ENCODE results near the gene ARFGEF2. TPM values are rescaled to one million over a fixed set of nuclear protein-coding genes. Genes with fewer than 3 reads are reported as not detected.

ARFGEF2 gene
- total RNA-seq, 4 donors from 2014 or later = 33.6 to 45.2 (median 39.3) TPM

DNA sequence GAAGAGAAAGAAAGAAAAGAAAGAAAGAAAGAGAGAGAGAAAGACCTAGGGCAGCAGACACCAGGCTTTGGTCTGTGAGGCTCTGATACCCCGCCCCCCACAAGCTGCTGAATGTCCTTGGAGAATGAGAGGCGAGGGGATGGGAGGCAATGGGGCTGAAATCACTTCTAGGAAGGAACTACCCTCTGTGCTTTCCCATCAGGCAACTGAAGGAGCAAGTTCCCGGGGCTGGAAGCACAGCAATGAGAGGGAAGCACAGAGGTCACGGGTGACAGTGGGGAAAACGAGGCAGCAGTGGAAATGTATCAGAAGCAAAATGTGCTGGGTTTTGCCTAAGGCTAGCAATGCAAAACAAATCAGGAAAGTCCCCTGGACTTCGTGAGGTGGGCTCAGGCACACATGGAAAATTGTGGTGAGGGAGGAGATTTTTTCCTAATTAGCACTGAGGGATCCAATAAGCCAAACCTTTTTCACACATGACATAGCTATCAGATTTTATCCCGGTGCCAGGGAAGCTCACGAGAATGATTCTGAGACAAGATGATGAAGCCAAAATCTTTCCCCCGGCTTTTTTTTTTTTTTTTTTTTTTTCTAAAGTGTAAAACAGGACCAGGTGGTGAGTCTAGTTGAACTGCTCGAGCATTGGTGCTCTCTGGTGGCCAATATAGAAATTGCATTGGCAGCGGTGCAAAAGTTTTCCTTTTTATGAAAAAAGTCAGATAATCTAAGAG is 16.8 kb upstream of the ARFGEF2 start:
- WGBS = 16% methylated on average over 11 of the region's 11 CpGs
- DNase-seq (ENCODE audit: extremely low spot score) = peak; percentile 93
- Histone ChIP-seq H3K36me3 (no peaks in the 10 kb centered on the region), H3K27me3 (peaks cover 0 to 8% (median 0%) of the 10 kb centered on the region in 4 donors), H3K27ac (replicated peaks in 1 of 4) (no peak overlapping the region), H3K4me3 (no peak overlapping the region), H3K9me3 (peaks cover 0 to 4% (median 0%) of the 10 kb centered on the region in 4 donors), H3K4me1 (peaks cover 3 to 11% (median 6%) of the 10 kb centered on the region in 4 donors)
- intact Hi-C loops (cut with DNase I) = loop anchor here (1.0 kb wide), 1 partner anchor 247 kb away; no protein-coding TSS in a partner anchor
- peak; percentile 86 to 92 (median 91) for TF ChIP-seq CTCF (IDR thresholded peaks at IDR 0.05)
- TF ChIP-seq EP300 (IDR thresholded peaks at IDR 0.05) = no peak
- no peak for TF ChIP-seq POLR2AphosphoS5 (IDR thresholded peaks at IDR 0.05)
- TF ChIP-seq POLR2A (IDR thresholded peaks at IDR 0.05; ENCODE audit: low read depth) = no peak

- TF ChIP-seq POLR2AphosphoS5 (IDR thresholded peaks at IDR 0.05) (no peak), POLR2A (IDR thresholded peaks at IDR 0.05; ENCODE audit: low read depth) (no peak), EP300 (IDR thresholded peaks at IDR 0.05) (no peak), CTCF (IDR thresholded peaks at IDR 0.05) (no peak)
- peaks cover 0 to 8% (median 0%) of the 10 kb centered on the region in 4 donors for H3K27me3 ChIP-seq
- no peaks in the 10 kb centered on the region for H3K36me3 ChIP-seq
- H3K9me3 ChIP-seq = peaks cover 0 to 4% (median 0%) of the 10 kb centered on the region in 4 donors
- no peak overlapping the region for H3K27ac ChIP-seq (replicated peaks in 1 of 4)
- intact Hi-C loops (cut with DNase I) = no loop called here
- no peak overlapping the region for H3K4me3 ChIP-seq
- WGBS = 55% methylated on average over 5 of the region's 5 CpGs
- no peak for DNase-seq (ENCODE audit: extremely low spot score)
- H3K4me1 ChIP-seq = peaks cover 3 to 11% (median 6%) of the 10 kb centered on the region in 4 donors
These were observed 16.2 kb upstream of the ARFGEF2 start for GRCh38 chr20:48905297-48905647.

DNA sequence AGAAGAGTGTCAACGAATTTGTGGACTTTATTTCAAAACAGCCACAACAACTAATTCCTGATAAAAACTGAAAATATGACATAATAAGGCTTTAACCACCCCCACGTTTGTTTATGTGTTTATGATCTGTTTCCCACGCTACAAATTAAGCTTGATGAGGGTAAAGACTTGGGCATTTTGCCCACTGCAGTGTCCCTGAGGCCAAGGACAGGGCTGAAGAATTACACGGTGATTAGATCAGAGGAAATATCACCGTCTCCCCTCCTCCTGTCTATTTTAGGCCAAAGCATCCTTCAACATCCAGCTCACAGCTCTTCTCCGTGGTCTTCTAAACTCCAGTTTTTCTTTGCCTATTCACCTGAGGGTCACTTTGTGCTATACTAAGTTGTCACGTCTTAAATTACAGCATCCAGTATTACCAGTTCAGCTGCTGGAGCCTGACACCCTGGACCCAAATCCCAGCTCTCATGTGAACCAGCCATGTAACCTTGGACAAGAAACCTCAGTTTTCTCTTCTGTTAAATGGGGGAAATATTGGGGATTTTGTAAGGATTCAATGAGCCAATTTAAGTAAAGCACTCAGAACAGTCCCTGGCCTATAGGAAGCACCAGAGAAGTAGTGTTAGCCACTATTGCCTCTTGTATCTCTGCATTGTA is 15.2 kb upstream of the ARFGEF2 start:
- intact Hi-C loops (cut with DNase I) = no loop called here
- TF ChIP-seq POLR2AphosphoS5 (IDR thresholded peaks at IDR 0.05) = no peak
- TF ChIP-seq POLR2A (IDR thresholded peaks at IDR 0.05; ENCODE audit: low read depth) = no peak
- no peak for TF ChIP-seq CTCF (IDR thresholded peaks at IDR 0.05)
- TF ChIP-seq EP300 (IDR thresholded peaks at IDR 0.05) = no peak
- H3K4me3 ChIP-seq = no peak overlapping the region
- H3K27me3 ChIP-seq = peaks cover 0 to 8% (median 0%) of the 10 kb centered on the region in 4 donors
- H3K4me1 ChIP-seq = peaks cover 3 to 11% (median 6%) of the 10 kb centered on the region in 4 donors
- H3K27ac ChIP-seq (replicated peaks in 1 of 4) = no peak overlapping the region
- H3K9me3 ChIP-seq = peaks cover 0 to 4% (median 0%) of the 10 kb centered on the region in 4 donors
- 56% methylated on average over 7 of the region's 7 CpGs for WGBS
- H3K36me3 ChIP-seq = no peaks in the 10 kb centered on the region
- no peak for DNase-seq (ENCODE audit: extremely low spot score)

- 48% methylated on average over 2 of the region's 2 CpGs for WGBS
- intact Hi-C loops (cut with DNase I) = no loop called here
These were observed 12.7 kb upstream of the ARFGEF2 start for GRCh38 chr20:48908656-48909319.

More at GRCh38 chr20:48908656-48909319, 12.7 kb upstream of the ARFGEF2 start:
- Histone ChIP-seq H3K27ac (replicated peaks in 1 of 4) (no peak overlapping the region), H3K4me3 (no peak overlapping the region), H3K27me3 (peaks cover 0 to 5% (median 0%) of the 10 kb centered on the region in 4 donors), H3K36me3 (no peaks in the 10 kb centered on the region), H3K9me3 (peaks cover 0 to 4% (median 0%) of the 10 kb centered on the region in 4 donors), H3K4me1 (peaks cover 3 to 11% (median 6%) of the 10 kb centered on the region in 4 donors)
- TF ChIP-seq EP300 (IDR thresholded peaks at IDR 0.05) (no peak), POLR2A (IDR thresholded peaks at IDR 0.05; ENCODE audit: low read depth) (no peak), POLR2AphosphoS5 (IDR thresholded peaks at IDR 0.05) (no peak), CTCF (IDR thresholded peaks at IDR 0.05) (no peak)
- no peak for DNase-seq (ENCODE audit: extremely low spot score)

All from esophagus muscularis mucosa (tissue), 4 donors.